ENCODE measurements around the gene GBE1.

GBE1 gene

DNA sequence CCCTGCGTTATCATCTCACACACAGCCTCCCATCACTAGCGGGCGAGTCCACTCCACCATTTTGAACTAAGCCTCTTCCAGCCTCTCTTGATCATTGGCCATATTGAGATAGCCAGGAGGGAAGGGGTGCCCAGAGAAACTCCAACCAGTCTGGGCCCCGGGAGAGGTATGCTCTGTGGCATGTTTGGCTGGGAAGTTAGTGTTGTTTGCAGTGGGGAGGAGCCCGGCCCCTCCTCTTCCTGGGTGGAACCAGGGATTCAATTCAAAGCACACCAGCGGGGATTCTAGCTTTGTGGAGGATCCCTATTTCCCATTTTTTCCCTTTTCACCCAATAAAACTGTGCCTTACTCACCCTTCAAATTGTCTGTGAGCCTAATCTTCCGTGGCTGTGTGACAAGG is 71.8 kb downstream of the GBE1 start:
- no peak for DNase-seq (ENCODE audit: extremely low read depth, insufficient read length)
- no peaks in the 10 kb centered on the region for H3K36me3 ChIP-seq (ENCODE audit: control insufficient read depth, insufficient read depth, low read length)
- TF ChIP-seq, protein P1, sequence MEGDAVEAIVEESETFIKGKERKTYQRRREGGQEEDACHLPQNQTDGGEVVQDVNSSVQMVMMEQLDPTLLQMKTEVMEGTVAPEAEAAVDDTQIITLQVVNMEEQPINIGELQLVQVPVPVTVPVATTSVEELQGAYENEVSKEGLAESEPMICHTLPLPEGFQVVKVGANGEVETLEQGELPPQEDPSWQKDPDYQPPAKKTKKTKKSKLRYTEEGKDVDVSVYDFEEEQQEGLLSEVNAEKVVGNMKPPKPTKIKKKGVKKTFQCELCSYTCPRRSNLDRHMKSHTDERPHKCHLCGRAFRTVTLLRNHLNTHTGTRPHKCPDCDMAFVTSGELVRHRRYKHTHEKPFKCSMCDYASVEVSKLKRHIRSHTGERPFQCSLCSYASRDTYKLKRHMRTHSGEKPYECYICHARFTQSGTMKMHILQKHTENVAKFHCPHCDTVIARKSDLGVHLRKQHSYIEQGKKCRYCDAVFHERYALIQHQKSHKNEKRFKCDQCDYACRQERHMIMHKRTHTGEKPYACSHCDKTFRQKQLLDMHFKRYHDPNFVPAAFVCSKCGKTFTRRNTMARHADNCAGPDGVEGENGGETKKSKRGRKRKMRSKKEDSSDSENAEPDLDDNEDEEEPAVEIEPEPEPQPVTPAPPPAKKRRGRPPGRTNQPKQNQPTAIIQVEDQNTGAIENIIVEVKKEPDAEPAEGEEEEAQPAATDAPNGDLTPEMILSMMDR (IDR thresholded peaks at IDR 0.05; ENCODE audit: insufficient read depth, low read length, poor library complexity, severe bottlenecking), result no peak
- no peaks in the 10 kb centered on the region for H3K27me3 ChIP-seq (replicated peaks; ENCODE audit: control insufficient read depth, insufficient read depth, low read length)
- H3K4me3 ChIP-seq (replicated peaks; ENCODE audit: low read depth, low read length), result no peak overlapping the region

DNA sequence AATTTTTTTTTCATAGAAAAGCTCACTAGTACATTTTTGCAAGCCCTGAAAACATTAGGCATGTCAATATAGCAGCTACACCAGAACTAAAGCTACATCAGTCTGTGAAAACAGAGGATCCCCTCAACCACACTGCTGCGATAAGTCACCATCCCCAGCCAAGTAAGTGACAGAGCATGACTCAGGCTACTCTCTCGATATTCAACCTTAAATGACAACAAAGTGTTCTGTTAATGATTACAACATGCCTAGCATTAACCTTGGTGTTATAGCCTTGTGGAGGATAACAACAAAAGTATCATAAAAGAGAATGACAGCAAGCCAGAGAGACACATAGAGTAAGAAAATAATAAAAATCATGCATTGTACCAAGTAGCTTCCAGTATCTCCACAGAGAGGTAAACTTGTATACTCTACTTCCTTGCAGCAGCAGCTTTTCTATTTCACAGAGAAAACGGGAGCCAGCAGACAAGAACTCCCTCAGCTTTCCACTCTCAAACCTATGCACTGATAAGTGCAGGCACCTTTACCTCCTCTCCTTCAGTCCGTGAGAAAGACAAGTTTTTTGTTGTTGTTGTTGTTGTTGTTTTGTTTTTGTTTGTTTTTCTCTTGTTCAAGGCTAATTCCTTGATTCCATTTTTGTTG is 76.6 kb downstream of the GBE1 start:
- H3K27me3 ChIP-seq (replicated peaks; ENCODE audit: control insufficient read depth, insufficient read depth, low read length), result no peaks in the 10 kb centered on the region
- no peak for DNase-seq (ENCODE audit: extremely low read depth, insufficient read length)

DNA sequence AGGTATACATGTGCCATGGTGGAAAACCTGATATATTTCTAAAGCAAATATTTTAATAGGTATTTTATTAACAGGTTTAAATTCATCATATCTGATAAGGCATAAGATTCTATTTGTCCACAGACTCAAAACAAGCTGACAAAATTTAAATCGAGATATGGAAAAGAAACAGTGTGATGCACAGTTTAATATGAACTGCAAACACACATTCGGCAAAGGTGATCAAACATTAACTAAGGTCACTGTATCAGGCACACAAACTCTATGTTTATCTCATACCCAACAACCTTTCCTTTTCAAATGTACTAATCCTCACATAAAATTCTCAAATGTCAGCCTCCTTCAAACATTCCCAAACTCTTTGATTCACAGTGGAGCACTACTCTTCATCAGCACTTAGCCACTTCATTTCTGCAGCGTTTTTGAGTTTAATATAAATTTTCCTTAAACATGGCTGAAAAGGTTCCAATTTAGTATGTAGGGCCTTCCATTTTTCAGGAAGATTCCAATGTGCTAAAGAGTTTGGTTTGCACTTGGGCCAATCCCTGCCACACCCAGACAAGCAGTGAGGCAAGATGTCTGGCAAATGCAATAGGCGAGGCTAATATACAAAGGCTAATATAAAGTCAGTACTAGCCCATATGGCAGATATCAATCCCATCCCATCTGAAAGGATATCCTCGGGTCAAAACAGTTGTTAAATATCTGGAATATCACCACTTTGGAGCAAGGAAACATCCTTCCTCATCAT is 84.6 kb downstream of the GBE1 start:
- TF ChIP-seq, protein P1 (IDR thresholded peaks at IDR 0.05; ENCODE audit: insufficient read depth, low read length, poor library complexity, severe bottlenecking), result no peak
- Histone ChIP-seq H3K27me3 (replicated peaks; ENCODE audit: control insufficient read depth, insufficient read depth, low read length) (no peaks in the 10 kb centered on the region), H3K36me3 (ENCODE audit: control insufficient read depth, insufficient read depth, low read length) (no peaks in the 10 kb centered on the region), H3K4me3 (replicated peaks; ENCODE audit: low read depth, low read length) (no peak overlapping the region)
- no peak for DNase-seq (ENCODE audit: extremely low read depth, insufficient read length)

More for the DNA sequence above, 76.6 kb downstream of the GBE1 start:
- no peak overlapping the region for H3K4me3 ChIP-seq (replicated peaks; ENCODE audit: low read depth, low read length)
- TF ChIP-seq, protein P1 (IDR thresholded peaks at IDR 0.05; ENCODE audit: insufficient read depth, low read length, poor library complexity, severe bottlenecking), result no peak
- no peaks in the 10 kb centered on the region for H3K36me3 ChIP-seq (ENCODE audit: control insufficient read depth, insufficient read depth, low read length)

DNA sequence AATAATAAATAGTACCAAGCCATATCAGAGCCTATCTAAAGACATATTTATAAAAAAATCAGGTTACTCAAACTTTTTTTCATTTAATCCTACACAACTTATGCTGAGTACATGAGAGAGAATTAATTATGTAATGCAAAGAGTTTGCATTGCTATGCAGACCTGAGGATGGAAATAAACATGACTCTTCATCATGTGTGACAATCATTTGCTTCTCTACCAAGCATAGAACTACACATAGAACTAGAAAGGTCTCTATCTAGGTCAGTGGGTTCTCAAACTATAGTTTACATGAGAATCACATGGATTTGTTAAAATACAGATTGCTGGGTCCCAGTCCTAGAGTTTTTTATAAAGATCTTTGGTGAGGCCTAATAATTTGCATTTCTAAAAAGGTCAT is 86.8 kb downstream of the GBE1 start:
- no peak overlapping the region for H3K4me3 ChIP-seq (replicated peaks; ENCODE audit: low read depth, low read length)
- H3K36me3 ChIP-seq (ENCODE audit: control insufficient read depth, insufficient read depth, low read length), result no peaks in the 10 kb centered on the region
- TF ChIP-seq, protein P1 (IDR thresholded peaks at IDR 0.05; ENCODE audit: insufficient read depth, low read length, poor library complexity, severe bottlenecking), result no peak
- DNase-seq (ENCODE audit: extremely low read depth, insufficient read length), result no peak
- H3K27me3 ChIP-seq (replicated peaks; ENCODE audit: control insufficient read depth, insufficient read depth, low read length), result no peaks in the 10 kb centered on the region

DNA sequence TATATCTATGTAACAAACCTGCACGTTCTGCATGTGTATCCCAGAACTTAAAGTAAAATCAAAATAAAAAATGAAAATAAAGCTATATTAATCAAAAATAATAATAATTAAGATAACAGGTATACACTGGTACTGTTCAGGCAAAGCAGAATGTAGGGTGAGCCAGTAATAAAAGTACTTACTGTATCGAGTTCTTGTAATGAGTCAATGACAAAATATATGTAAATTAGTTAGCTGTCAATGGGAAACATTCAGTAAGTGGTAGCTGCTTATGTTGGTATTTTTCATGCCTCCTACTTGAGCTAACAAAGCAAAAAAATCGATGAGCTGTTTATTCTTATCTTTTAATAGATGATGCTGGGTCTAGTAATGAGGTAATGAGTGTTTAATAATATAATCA is 93.2 kb downstream of the GBE1 start:
- H3K27me3 ChIP-seq (replicated peaks; ENCODE audit: control insufficient read depth, insufficient read depth, low read length), result no peaks in the 10 kb centered on the region
- H3K4me3 ChIP-seq (replicated peaks; ENCODE audit: low read depth, low read length), result no peak overlapping the region
- H3K36me3 ChIP-seq (ENCODE audit: control insufficient read depth, insufficient read depth, low read length), result no peaks in the 10 kb centered on the region
- no peak for DNase-seq (ENCODE audit: extremely low read depth, insufficient read length)
- TF ChIP-seq, protein P1 (IDR thresholded peaks at IDR 0.05; ENCODE audit: insufficient read depth, low read length, poor library complexity, severe bottlenecking), result no peak

Data from GM06990 (cell line).